ENCODE data around the gene MEMO1. TPM values are rescaled to one million over a fixed set of nuclear protein-coding genes. Genes with fewer than 3 reads are reported as not detected.
"Not testable (repeated sequence)": the region's sequence is repeated elsewhere in the genome, so short reads cannot be mapped to it uniquely, and the experiment has no call there.

MEMO1 gene
- 19.5 TPM for total RNA-seq (ENCODE audit: insufficient read depth, low replicate concordance)

DNA sequence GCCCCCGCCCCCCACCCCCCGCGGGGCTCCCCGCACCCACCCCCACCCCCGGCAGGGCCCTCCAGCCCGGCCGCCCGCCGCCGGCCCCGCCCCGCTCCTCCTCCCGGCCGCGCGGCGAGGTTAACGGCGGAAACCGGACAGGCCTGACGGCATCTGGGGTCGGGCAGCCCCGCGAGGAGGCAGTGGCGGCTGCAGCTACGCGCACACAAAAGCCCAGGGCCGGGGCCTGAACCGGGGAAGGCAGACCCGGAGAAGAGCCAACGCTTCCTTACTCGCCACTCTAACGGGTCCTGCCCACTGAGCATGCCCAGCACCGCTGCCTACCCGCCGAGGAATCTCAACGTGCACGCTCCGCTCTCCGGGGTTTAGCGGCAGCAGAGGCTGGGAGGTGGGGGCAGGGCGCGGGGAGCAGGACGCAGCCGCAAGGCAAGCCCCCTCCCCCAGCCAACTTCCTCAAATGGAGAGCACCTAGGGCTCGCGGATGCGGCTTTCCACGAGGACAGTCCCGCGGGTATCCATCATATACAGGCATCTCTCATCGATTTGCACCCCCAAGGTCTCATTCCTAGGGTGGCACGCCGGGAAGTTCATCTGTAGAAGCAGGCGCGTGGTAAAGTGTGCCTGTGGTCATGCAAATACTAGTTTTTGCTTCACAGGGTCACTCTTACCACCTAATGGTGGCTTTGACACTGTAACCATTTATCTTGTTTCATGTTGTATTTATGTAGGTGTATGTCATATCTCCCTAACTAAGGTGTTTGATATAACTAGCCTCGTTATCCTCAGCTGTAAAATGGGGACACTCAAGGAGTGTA, at the start of gene MEMO1:
MEMO1 (minus strand) TSS at position 339 of the 815 bp plus-strand sequence. CDS start 761 bp downstream, outside the sequence.
- peak; percentile 97 for DNase-seq (ENCODE audit: low spot score)

DNA sequence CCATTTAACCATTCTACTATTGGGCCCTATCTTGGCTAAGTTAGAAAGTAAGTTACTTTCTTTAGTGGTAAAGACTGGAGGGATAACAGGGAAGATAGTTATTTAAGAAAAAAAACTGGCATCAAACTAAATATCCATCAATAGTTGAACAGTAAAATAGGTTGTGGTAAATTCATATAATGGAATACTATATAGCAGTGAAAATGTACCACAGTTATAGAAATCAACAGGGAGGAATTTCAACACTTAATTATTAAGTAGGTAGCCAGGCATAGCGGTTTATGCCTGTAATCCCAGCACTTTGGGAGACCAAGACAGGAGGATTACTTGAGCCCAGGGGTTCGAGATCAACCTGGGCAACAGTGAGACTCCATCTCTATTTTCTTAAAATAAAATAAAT, 49.5 kb upstream of the MEMO1 start:
- DNase-seq (ENCODE audit: low spot score): no peak

DNA sequence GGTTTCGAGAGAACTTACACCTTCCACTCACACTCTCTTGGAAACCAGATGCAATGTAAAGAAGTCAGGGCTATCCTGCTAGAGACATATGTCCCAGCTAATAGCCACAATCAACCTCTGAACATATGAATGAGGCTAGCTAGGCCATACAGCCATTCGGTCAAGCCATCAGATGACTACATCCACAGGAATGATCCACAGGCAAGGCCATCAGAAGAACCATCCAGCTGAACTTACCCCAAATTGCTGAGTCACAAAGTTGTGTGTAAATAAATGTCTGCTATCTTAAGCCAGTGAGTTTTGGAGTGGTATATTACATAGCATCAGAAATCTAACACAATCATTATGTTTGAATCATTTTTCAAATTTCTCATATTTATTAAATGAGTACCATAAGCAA, 47.3 kb upstream of the MEMO1 start:
- DNase-seq (ENCODE audit: low spot score): no peak

DNA sequence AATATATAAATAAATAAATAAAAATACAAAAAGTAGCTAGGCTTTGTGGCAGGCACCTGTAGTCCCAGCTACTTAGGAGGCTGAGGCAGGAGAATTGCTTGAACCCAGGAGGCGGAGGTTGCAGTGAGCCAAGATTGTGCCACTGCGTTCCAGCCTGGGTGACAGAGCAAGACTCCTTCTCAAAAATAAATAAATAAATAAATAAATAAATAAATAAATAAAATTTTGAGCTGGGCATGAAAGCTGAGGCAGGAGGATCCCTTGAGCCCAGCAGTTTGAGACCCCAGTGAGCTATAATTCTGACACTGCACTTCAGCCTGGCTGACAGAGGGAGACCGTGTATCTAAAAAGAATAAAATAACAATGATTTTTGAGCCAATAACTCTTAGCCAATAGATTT, 43.8 kb upstream of the MEMO1 start:
- not testable (repeated sequence) for DNase-seq (ENCODE audit: low spot score)

DNA sequence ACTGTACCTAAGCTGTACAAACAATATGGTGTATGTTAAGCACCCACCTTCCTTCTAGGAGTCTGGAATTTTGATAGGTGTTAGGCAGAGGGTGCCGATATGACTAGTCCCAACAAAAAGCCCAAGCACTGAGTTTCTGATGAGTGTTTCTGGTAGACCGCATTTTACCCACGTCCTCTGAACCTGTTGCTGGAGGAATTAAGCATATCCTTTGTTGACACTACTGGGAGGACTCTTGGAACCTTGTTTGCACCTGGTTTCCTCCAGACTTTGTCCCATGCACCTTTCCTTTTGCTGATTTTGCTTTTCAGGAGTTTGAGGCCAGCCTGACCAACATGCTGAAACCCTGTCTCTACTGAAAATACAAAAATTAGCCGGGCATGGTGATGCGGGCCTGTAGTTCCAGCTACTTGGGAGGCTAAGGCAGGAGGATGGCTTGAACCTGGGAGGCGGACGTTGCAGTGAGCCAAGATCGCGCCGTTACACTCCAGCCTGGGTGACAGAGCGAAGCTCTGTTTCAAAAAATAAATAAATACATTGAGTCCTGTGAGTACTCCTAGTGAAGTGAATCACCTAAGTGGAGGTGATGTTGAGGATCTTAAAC, 41.1 kb upstream of the MEMO1 start:
- DNase-seq (ENCODE audit: low spot score): no peak

DNA sequence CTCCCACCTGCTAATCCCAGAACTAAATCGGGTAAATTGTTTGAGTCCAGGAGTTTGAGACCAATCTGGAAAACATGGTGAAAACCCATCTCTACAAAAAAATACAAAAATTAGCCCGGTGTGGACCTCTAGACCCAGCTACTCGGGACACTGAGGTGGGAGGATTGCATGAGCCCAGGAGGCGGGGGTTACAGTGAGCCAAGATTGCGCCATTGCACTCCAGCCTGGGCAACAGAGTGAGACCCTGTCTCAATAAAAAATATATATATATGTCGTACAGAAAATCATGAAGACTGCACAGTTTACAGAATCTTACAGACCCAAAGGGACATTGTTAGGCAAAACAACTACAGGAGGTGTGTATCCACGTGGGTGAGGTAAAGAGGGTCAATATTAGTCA, 32.8 kb upstream of the MEMO1 start:
- no peak for DNase-seq (ENCODE audit: low spot score)

DNA sequence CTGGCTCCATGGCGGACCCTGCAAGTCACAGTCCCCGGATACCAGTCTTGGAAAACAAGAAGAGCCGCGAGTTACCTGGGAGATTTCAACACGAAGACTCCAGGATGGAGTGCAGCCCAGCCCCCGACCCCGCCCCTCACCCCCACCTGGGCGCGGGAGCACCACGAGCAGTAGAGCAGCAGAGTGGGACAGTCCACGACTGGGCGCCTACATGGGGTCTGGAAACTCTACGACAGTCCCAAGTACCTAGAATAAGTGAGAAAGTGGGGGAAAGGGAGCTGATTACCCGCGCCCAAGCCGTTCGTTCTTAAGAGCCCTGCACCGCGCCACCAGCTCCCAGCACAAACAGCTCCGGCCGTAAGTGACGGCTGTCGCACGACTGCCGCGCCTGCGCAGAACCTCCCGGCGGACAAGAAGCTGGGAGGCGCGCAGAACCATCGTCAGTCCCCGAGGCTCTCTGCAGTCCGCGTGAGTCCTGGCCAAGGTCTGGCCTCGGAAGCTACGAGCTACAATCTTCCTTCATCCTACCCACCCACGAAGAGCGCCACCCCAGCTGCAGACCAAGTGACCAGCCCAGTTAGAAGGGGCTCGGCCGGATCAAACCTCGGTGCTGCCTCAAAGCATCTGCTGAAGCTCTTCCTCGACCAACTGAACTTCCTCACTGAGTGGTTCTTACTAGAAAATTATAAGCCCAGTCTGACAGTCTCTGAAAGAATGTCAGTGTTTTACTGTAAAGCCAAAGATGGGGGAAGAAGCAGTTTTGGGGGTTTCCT, 28.8 kb upstream of the MEMO1 start, which contains the start of gene DPY30:
DPY30 (minus strand) TSS at position 359 of the 773 bp plus-strand sequence; CDS start at position 10, 349 bp downstream.
- DNase-seq (ENCODE audit: low spot score): peak; percentile 96

DNA sequence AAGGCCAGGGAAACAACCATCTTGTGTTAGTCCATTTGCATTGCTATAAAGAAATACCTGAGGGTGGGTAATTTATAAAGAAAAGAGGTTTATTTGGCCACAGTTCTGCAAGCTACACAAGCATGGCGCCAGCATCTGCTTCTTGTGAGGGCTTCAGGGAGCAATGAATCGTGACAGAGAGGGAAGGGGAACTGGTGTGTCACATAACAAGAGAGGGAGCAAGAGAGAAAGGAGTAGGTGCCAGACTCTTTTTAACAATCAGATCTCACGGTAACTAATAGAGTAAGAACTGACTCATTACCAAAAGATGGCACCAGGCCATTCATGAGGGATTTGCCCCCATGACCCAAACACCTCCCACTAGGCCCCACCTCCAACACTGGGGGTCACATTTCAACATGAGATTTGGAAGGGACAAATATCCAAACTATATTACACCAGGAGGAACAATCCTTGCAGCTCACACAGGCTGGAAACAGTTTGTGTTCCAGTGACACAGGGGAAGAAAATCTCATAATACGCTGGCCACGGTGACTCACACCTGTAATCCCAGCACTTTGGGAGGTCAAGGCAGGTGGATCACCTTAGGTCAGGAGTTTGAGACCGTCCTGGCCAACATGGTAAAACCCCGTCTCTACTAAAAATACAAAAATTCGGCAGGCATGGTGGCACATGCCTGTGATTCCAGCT, 23.5 kb upstream of the MEMO1 start:
- DNase-seq (ENCODE audit: low spot score): not testable (repeated sequence)

DNA sequence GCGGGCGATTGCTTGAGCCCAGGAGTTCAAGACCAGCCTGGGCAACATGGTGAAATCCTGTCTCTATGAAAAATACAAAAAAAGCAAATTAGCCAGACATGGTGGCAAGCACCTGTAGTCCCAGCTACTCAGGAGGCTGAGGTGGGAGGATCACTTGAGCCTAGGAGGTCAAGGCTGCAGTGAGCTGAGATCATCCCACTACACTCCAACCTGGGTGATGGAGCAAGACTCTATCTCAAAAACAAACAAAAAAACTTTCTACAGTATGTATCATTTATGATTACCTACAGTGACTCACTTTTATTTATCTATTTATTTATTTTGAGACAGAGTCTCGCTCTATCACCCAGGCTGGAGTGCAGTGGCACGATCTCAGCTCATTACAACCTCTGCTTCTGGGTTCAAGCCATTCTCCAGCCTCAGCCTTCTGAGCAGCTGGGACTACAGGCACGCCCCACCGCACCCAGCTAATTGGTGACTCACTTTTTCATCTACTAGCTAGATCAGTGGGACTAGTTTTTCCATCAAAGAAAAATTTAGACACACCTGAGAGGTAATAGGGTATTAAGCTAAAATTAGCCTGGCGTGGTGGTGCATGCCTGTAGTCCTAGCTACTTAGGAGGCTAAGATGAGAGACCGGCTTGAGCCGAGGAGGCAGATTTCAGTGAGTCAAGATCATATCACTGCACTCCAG, 8.1 kb upstream of the MEMO1 start:
- not testable (repeated sequence) for DNase-seq (ENCODE audit: low spot score)

DNA sequence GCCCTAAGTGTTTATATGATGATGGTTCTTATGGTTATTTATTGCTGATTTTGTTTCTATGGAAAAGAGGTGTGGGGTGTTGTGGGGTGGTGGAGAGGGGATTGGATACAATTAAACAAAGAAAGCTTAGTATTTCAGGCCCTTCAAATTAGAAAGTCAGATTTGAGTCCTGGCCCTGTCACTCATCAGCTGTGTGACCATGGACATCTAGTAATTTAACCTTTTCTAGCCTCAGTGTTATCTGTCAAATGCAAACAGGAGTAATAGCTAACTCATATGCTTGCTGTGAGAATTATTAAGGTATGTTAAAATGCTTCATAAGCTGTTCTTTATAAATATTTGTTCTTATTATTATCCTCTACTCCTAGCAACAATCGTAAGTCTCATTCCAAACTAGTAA, 2.1 kb upstream of the MEMO1 start:
- DNase-seq (ENCODE audit: low spot score): no peak

DNA sequence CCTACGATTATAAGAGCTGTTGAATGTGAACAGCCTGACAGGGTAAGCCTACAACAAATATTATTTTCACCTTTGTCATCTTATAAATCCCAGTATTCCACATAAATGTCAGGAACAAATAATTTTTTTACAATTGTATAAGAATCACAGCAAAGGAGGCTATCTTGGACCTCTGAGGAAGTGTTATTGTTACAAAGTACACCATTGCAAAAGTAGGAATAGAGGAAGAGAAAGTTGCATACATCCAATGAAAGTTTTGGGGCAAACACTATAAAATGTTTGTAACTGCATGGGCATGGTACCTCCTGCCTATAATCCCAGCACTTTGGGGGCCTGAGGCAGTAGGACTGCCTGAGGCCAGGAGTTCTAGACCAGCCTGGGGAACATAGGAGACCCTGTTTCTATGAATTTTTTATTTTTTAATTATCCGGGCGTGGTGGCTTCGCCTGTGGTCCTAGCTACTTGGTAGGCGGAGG, 715 bp upstream of the MEMO1 start:
- peak; percentile 12 for DNase-seq (ENCODE audit: low spot score)

DNA sequence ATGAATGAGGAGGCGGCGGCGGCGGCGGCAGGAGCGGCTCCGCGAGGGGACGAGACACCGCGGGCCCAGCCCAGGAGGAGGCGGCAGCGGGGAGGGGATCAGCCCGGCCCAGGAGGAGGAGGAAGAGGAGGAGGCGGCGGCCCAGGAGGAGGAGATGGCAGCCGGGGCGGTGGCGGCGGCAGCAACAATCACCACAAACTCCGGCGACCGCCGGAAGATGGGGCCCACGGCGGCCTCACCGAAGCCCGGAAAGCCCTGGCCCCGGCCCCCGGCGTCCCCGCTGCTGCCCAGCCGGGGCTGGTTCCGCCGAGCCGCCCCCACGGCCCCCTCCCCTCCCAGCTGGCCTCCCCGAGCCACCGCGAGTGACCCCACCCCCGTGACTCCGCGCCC, 533 bp downstream of the MEMO1 start:
- peak; percentile 61 for DNase-seq (ENCODE audit: low spot score)

DNA sequence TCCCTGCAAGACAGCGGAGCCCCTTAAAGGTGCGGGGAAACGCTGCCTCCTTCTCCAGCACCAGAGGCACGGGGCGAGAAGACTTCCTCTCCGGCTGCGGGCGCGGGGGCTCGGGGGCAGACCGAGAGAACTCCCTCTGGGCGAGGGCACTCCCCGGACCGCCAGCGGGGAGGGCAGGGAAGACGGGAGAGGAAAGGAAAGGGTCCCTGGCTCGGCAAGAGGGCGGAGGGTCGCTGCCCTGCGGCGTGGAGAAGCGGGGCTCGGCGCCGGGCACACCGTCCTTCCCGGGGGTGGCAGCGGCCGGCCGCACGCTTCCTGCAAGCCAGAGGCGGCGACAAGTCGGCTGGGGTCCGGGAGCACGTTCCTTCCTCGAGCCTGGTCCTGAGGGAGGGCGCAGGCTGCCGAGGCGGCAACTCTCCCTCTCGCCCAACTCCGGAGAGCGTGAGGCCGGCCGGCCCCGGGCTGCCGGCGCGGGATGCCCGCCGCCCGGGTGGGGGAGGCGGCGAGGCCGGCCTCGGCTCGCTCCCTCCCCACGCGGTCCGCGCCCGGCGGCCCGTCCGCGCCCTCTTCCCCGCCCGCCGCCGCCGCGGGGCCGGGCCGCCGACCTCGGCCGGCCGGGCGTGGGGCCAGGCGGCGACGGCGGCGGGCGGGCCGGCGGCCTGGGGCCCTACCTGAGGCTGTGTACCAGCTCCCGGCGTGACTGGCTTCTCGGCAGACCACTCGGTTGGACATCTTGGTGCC, 1.1 kb downstream of the MEMO1 start:
- peak; percentile 37 for DNase-seq (ENCODE audit: low spot score)

DNA sequence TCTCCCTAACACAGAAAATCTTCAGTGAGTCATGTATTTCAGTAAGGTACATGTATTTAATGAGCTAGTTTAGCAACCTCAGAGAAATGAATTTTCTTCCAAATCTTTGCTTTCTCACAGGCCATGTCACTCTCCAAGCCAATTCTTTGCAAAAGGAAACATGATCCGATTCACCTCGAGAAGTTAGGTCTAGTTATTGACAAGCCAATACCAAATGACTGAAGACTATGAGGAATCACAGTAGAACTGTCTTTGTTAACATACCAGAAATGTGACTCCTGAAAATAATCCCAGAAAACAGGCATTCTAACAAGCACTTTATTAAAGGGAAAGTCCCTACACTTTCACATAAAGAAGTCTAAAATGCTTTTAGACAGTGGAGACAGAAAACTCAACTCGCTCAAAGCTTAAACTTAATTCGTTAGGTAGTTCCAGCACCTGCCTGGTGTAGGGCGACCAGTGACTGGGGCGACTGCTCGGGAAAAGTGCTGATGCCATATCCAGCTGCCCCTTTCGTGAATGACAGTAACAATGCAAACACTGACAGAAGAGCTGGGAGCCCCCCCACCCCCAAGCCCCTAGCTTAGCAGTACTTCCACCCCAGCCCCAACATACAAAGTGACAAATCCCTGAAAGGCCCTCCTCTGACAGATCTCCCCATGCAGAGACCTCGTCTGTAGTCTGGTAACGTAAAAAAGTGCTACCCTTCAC, 1.8 kb downstream of the MEMO1 start:
- peak; percentile 33 for DNase-seq (ENCODE audit: low spot score)

DNA sequence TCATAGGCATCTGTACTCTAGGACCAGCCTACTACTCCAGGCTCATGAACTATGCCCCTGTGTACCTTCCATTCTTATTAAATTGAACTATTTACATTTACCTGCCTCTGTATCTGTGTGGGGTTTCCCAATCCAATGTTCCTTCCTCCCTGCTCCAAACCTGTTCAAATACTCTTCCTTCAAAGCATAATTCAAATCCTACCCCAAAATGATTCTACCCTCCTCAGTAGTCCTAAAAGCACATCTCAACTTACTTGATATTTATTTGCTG, 3.8 kb downstream of the MEMO1 start:
- DNase-seq (ENCODE audit: low spot score): no peak

DNA sequence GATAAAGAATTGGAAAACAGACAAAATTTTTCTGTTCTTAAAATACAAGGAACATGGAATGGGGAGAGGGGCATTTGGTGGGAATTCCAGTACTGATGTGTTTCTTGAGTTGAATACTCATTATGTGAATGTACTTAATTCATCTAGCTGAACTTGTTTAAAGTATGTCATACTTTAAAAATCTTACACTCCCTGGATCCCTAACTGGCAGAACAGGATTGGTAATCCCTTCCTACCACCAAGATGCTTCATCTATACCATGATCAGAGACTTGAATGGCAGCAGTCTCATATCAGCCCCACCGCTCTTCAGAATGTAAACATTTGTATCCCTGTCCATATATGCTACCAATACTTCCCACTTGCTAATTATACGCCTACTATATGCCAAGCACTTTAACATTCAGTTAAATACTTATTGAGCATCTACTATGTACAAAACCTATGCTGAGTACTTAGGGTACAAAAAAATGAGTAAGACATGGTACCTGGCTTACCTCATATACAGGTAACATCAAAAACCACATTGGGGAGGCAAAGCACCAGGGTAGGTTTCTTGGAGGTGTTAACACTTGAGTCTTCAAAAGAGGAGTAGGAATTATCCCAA, 5.3 kb downstream of the MEMO1 start:
- DNase-seq (ENCODE audit: low spot score): no peak

DNA sequence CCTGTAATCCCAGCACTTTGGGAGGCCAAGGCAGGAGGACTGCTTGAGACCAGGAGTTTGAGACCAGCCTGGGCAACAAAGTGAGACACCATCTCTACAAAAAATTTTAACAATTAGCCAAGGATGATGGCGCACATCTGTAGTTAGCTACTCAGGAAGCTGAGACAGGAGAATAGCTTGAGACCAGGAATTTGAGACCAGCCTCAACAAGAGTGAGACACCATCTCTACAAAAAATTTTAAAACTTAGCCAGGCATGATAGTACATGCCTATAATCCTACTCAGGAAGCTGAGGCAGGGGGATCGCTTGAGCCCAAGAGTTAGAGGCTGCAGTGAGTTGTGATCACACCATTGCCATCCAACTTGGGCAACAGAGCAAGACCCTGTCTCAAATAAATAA, 7.0 kb downstream of the MEMO1 start:
- DNase-seq (ENCODE audit: low spot score): no peak

DNA sequence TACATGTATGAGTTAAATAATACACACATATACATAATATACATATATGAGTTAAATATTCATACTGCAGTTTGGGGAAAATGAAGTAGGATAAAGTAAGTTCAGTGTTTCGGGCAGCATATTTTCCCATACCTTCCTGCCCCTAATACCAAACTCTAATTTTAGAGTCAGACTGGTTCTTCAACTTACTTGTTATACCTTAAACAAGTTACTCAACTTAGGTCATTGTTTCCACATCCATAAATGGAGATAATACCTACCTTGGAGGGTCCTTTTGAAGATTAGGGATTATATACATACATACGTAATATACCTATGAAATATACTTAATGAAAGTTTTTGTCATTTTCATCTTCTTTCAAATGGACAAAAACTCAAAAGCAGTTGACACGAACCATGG, 8.4 kb downstream of the MEMO1 start:
- DNase-seq (ENCODE audit: low spot score): peak; percentile 18

DNA sequence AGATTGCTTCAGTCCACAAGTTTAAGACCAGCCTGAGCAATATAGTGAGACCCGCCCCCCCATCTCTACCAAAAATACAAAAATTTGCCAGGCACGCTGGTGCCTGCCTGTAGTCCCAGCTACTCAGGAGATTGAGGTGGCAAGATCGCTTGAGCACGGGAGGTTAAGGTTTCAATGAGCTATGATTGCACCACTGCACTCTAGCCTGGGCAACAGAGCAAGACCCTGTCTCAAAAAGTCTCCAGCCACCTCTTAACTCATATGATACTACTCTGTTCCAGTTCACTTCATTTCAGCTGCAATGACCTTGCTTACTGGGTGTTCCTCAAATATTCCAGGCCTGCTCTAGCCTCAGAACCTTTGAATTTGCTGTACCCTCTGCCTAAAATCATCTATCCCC, 11.4 kb downstream of the MEMO1 start:
- no peak for DNase-seq (ENCODE audit: low spot score)

All from umbilical cord (tissue), 2 donors.